PFSK-1 (cell line): ENCODE data around the gene PHETA1.

Experiments used
- FOXP2 ChIP-seq: optimal IDR thresholded peaks from 2 replicates; pipeline ENCODE3; 2011; ENCODE audit warnings: borderline replicate concordance, control low read depth, inconsistent platforms; ENCODE audit not compliant: insufficient read depth; ENCODE audit errors: extremely low read length, extremely low read depth
- POLR2AphosphoS5 ChIP-seq: IDR thresholded peaks from 2 replicates; pipeline ENCODE4 v1.6.1; 2012; ENCODE audit warnings: low read depth, mild to moderate bottlenecking, control low read depth, low read length, moderate library complexity
- REST ChIP-seq, 2 experiments: IDR thresholded peaks; 2 replicates each; pipeline versions ENCODE4 v1.6.1 to v1.8.0; 2011 to 2012; ENCODE audit warnings: low read depth in 2 of 2, low read length in 2 of 2, control low read depth in 1 of 2, inconsistent platforms in 1 of 2, mild to moderate bottlenecking in 1 of 2, moderate library complexity in 1 of 2; ENCODE audit not compliant: insufficient read depth in 1 of 2
- SIN3A ChIP-seq: IDR thresholded peaks from 2 replicates; pipeline ENCODE4 v1.6.1; 2012; ENCODE audit warnings: mild to moderate bottlenecking, low read length, moderate library complexity, borderline replicate concordance; ENCODE audit not compliant: insufficient read depth
- TAF1 ChIP-seq: IDR thresholded peaks from 2 replicates; pipeline ENCODE4 v1.6.1; 2012; ENCODE audit warnings: low read length, control low read depth, borderline replicate concordance; ENCODE audit not compliant: insufficient read depth

PHETA1 gene

GRCh38 chr12:111387747-111388323 is 18.9 kb upstream of the PHETA1 start:
- no peak for TF ChIP-seq FOXP2
- TF ChIP-seq SIN3A, result no peak
- TF ChIP-seq REST (IDR thresholded peaks at IDR 0.05; ENCODE audit: insufficient read depth in 1 of 2, low read depth in 2 of 2, low read length in 2 of 2), result no peak
- no peak for TF ChIP-seq POLR2AphosphoS5
- no peak for TF ChIP-seq TAF1

GRCh38 chr12:111386885-111387284 is 18.0 kb upstream of the PHETA1 start:
- TF ChIP-seq TAF1, result no peak
- TF ChIP-seq REST (IDR thresholded peaks at IDR 0.05; ENCODE audit: insufficient read depth in 1 of 2, low read depth in 2 of 2, low read length in 2 of 2), result no peak
- no peak for TF ChIP-seq SIN3A
- no peak for TF ChIP-seq POLR2AphosphoS5
- TF ChIP-seq FOXP2, result no peak

- no peak for TF ChIP-seq FOXP2
- TF ChIP-seq SIN3A, result no peak
- no peak for TF ChIP-seq TAF1
- no peak for TF ChIP-seq REST (IDR thresholded peaks at IDR 0.05; ENCODE audit: insufficient read depth in 1 of 2, low read depth in 2 of 2, low read length in 2 of 2)
- TF ChIP-seq POLR2AphosphoS5, result no peak
These were observed 15.7 kb upstream of the PHETA1 start for GRCh38 chr12:111384596-111384995.

GRCh38 chr12:111379942-111380554 is 11.2 kb upstream of the PHETA1 start:
- TF ChIP-seq SIN3A, result no peak
- TF ChIP-seq FOXP2, result no peak

GRCh38 chr12:111377440-111377839 is 8.5 kb upstream of the PHETA1 start:
- TF ChIP-seq TAF1 (no peak), FOXP2 (no peak), SIN3A (no peak), REST (IDR thresholded peaks at IDR 0.05; ENCODE audit: insufficient read depth in 1 of 2, low read depth in 2 of 2, low read length in 2 of 2) (no peak), POLR2AphosphoS5 (no peak)
